Measurements from ENCODE around the gene ZNF296. TPM values are rescaled to one million over a fixed set of nuclear protein-coding genes. Genes with fewer than 3 reads are reported as not detected.

ZNF296 gene
- total RNA-seq, 2 donors from 2014 or later, result 0.87 to 2.9 TPM

GRCh38 chr19:45037393-45038169, 38.7 kb downstream of the ZNF296 start:
- intact Hi-C loops (cut with DNase I), result no loop called here
- Histone ChIP-seq H3K36me3 (no peaks in the 10 kb centered on the region), H3K27ac (no peak overlapping the region), H3K4me3 (no peak overlapping the region), H3K4me1 (replicated peaks) (peaks cover 10% of the 10 kb centered on the region), H3K9me3 (no peaks in the 10 kb centered on the region), H3K27me3 (replicated peaks; ENCODE audit: insufficient read depth) (no peaks in the 10 kb centered on the region)
- DNase-seq (ENCODE audit: low spot score), result no peak
- TF ChIP-seq POLR2AphosphoS5 (IDR thresholded peaks at IDR 0.05), result no peak
- no peak for TF ChIP-seq POLR2A (IDR thresholded peaks at IDR 0.05)
- no peak for TF ChIP-seq CTCF (IDR thresholded peaks at IDR 0.05)
- 89% methylated on average over 37 of the region's 37 CpGs for WGBS

- no peak for DNase-seq (ENCODE audit: low spot score)
- intact Hi-C loops (cut with DNase I), result no loop called here
Measured at GRCh38 chr19:45035755-45036154, 40.5 kb downstream of the ZNF296 start.

GRCh38 chr19:45032421-45032820, 43.9 kb downstream of the ZNF296 start:
- Histone ChIP-seq H3K4me1 (replicated peaks) (no peaks in the 10 kb centered on the region), H3K9me3 (no peaks in the 10 kb centered on the region), H3K27me3 (replicated peaks; ENCODE audit: insufficient read depth) (no peaks in the 10 kb centered on the region), H3K27ac (no peak overlapping the region), H3K36me3 (no peaks in the 10 kb centered on the region), H3K4me3 (no peak overlapping the region)
- TF ChIP-seq POLR2AphosphoS5 (IDR thresholded peaks at IDR 0.05) (no peak), CTCF (IDR thresholded peaks at IDR 0.05) (no peak), POLR2A (IDR thresholded peaks at IDR 0.05) (no peak)
- intact Hi-C loops (cut with DNase I), result no loop called here
- 87% methylated on average over 18 of the region's 18 CpGs for WGBS
- no peak for DNase-seq (ENCODE audit: low spot score)

More at GRCh38 chr19:45035755-45036154, 40.5 kb downstream of the ZNF296 start:
- no peak for TF ChIP-seq POLR2A (IDR thresholded peaks at IDR 0.05)
- TF ChIP-seq CTCF (IDR thresholded peaks at IDR 0.05), result no peak
- H3K36me3 ChIP-seq, result no peaks in the 10 kb centered on the region
- 99% methylated on average over 6 of the region's 6 CpGs for WGBS
- H3K9me3 ChIP-seq, result no peaks in the 10 kb centered on the region
- no peak overlapping the region for H3K4me3 ChIP-seq
- no peaks in the 10 kb centered on the region for H3K27me3 ChIP-seq (replicated peaks; ENCODE audit: insufficient read depth)
- H3K4me1 ChIP-seq (replicated peaks), result peaks cover 7% of the 10 kb centered on the region
- no peak overlapping the region for H3K27ac ChIP-seq

- Histone ChIP-seq H3K27ac (no peak overlapping the region), H3K9me3 (no peaks in the 10 kb centered on the region), H3K4me3 (no peak overlapping the region), H3K27me3 (replicated peaks; ENCODE audit: insufficient read depth) (no peaks in the 10 kb centered on the region), H3K36me3 (no peaks in the 10 kb centered on the region), H3K4me1 (replicated peaks) (no peaks in the 10 kb centered on the region)
- DNase-seq (ENCODE audit: low spot score), result no peak
- WGBS, result 96% methylated on average over 6 of the region's 6 CpGs
- TF ChIP-seq POLR2AphosphoS5 (IDR thresholded peaks at IDR 0.05), result no peak
- TF ChIP-seq POLR2A (IDR thresholded peaks at IDR 0.05), result no peak
- no peak for TF ChIP-seq CTCF (IDR thresholded peaks at IDR 0.05)
- intact Hi-C loops (cut with DNase I), result no loop called here
Measured at GRCh38 chr19:45030825-45031224, 45.5 kb downstream of the ZNF296 start.

GRCh38 chr19:45027371-45027770, 48.9 kb downstream of the ZNF296 start:
- no peaks in the 10 kb centered on the region for H3K36me3 ChIP-seq
- H3K27ac ChIP-seq, result no peak overlapping the region
- intact Hi-C loops (cut with DNase I), result no loop called here
- no peak for TF ChIP-seq POLR2A (IDR thresholded peaks at IDR 0.05)
- TF ChIP-seq POLR2AphosphoS5 (IDR thresholded peaks at IDR 0.05), result no peak
- no peak for TF ChIP-seq CTCF (IDR thresholded peaks at IDR 0.05)
- no peak overlapping the region for H3K4me3 ChIP-seq
- WGBS, result 97% methylated on average over 2 of the region's 2 CpGs
- no peaks in the 10 kb centered on the region for H3K9me3 ChIP-seq
- H3K4me1 ChIP-seq (replicated peaks), result no peaks in the 10 kb centered on the region
- H3K27me3 ChIP-seq (replicated peaks; ENCODE audit: insufficient read depth), result no peaks in the 10 kb centered on the region
- DNase-seq (ENCODE audit: low spot score), result no peak

All from prostate gland (tissue), 2 donors.